ENCODE results near the gene BCL2L15. TPM values are rescaled to one million over a fixed set of nuclear protein-coding genes. Genes with fewer than 3 reads are reported as not detected.

Gene BCL2L15
- total and polyA plus RNA-seq, 10 of the 15 experiments (the other 5 are each of a cell fraction or from before 2014, with no cell fraction given): 0.42 to 1.2 (median 0.59) TPM

DNA sequence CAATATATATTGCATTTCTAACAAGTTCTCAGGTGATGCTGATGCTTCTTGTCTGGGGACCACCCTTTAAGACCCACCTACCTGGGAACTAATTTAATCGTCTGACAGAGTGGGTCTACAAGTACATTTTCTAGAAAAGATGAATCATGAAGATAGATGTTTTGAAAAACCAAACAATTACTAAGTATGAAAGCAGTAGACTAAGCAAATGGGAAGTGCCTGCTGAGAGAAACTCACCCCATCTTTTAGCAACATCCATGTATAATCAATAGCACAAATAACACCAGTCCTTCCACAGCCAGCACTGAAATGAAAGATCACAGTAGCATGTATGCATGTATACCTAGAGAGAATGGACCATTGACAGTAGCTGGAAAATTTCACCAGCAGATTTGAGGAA lies 33.1 kb downstream of the BCL2L15 start:
- no peak overlapping the region for H2AFZ ChIP-seq (ENCODE audit: control insufficient read depth, low read depth, low read length)
- TF ChIP-seq BACH1 (IDR thresholded peaks at IDR 0.05; ENCODE audit: borderline replicate concordance) (no peak), BHLHE40 (IDR thresholded peaks at IDR 0.05; ENCODE audit: borderline replicate concordance in 1 of 2, low read depth in 2 of 2, low read length in 1 of 2) (no peak), POLR2AphosphoS5 (IDR thresholded peaks at IDR 0.05; ENCODE audit: low read length) (no peak), RBBP5 (conservative IDR thresholded peaks at IDR 0.05) (no peak), ZNF24 (IDR thresholded peaks at IDR 0.05) (no peak), SREBF1 (IDR thresholded peaks at IDR 0.05; ENCODE audit: low read length) (no peak), PAX8 (IDR thresholded peaks at IDR 0.05) (no peak), KAT2A (conservative IDR thresholded peaks at IDR 0.05; ENCODE audit: control insufficient read depth, low read depth, low read length) (no peak), YBX1 (IDR thresholded peaks at IDR 0.05) (no peak), ETV6 (conservative IDR thresholded peaks at IDR 0.05 in 1 of 2, IDR thresholded peaks at IDR 0.05 in 1 of 2; ENCODE audit: borderline replicate concordance in 1 of 2, low read depth in 1 of 2) (no peak), BRCA1 (IDR thresholded peaks at IDR 0.05; ENCODE audit: low read depth, low read length) (no peak), MEF2B (IDR thresholded peaks at IDR 0.05; ENCODE audit: partially characterized antibody, poor library complexity, severe bottlenecking) (no peak), PML (IDR thresholded peaks at IDR 0.05; ENCODE audit: low read length) (no peak)
- TF ChIP-seq, protein P1, sequence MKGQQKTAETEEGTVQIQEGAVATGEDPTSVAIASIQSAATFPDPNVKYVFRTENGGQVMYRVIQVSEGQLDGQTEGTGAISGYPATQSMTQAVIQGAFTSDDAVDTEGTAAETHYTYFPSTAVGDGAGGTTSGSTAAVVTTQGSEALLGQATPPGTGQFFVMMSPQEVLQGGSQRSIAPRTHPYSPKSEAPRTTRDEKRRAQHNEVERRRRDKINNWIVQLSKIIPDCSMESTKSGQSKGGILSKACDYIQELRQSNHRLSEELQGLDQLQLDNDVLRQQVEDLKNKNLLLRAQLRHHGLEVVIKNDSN (IDR thresholded peaks at IDR 0.05; ENCODE audit: borderline replicate concordance, extremely low read length, insufficient read depth, low read depth, low read length): no peak
- TF ChIP-seq, protein P2, sequence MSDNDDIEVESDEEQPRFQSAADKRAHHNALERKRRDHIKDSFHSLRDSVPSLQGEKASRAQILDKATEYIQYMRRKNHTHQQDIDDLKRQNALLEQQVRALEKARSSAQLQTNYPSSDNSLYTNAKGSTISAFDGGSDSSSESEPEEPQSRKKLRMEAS (IDR thresholded peaks at IDR 0.05; ENCODE audit: low read depth, low read length): no peak
- TF ChIP-seq, protein P3, sequence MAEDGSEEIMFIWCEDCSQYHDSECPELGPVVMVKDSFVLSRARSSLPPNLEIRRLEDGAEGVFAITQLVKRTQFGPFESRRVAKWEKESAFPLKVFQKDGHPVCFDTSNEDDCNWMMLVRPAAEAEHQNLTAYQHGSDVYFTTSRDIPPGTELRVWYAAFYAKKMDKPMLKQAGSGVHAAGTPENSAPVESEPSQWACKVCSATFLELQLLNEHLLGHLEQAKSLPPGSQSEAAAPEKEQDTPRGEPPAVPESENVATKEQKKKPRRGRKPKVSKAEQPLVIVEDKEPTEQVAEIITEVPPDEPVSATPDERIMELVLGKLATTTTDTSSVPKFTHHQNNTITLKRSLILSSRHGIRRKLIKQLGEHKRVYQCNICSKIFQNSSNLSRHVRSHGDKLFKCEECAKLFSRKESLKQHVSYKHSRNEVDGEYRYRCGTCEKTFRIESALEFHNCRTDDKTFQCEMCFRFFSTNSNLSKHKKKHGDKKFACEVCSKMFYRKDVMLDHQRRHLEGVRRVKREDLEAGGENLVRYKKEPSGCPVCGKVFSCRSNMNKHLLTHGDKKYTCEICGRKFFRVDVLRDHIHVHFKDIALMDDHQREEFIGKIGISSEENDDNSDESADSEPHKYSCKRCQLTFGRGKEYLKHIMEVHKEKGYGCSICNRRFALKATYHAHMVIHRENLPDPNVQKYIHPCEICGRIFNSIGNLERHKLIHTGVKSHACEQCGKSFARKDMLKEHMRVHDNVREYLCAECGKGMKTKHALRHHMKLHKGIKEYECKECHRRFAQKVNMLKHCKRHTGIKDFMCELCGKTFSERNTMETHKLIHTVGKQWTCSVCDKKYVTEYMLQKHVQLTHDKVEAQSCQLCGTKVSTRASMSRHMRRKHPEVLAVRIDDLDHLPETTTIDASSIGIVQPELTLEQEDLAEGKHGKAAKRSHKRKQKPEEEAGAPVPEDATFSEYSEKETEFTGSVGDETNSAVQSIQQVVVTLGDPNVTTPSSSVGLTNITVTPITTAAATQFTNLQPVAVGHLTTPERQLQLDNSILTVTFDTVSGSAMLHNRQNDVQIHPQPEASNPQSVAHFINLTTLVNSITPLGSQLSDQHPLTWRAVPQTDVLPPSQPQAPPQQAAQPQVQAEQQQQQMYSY (CRISPR knock-in tag; IDR thresholded peaks at IDR 0.05): no peak
- TF ChIP-seq, protein P4, sequence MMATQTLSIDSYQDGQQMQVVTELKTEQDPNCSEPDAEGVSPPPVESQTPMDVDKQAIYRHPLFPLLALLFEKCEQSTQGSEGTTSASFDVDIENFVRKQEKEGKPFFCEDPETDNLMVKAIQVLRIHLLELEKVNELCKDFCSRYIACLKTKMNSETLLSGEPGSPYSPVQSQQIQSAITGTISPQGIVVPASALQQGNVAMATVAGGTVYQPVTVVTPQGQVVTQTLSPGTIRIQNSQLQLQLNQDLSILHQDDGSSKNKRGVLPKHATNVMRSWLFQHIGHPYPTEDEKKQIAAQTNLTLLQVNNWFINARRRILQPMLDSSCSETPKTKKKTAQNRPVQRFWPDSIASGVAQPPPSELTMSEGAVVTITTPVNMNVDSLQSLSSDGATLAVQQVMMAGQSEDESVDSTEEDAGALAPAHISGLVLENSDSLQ (IDR thresholded peaks at IDR 0.05): no peak
- TF ChIP-seq, protein P5, sequence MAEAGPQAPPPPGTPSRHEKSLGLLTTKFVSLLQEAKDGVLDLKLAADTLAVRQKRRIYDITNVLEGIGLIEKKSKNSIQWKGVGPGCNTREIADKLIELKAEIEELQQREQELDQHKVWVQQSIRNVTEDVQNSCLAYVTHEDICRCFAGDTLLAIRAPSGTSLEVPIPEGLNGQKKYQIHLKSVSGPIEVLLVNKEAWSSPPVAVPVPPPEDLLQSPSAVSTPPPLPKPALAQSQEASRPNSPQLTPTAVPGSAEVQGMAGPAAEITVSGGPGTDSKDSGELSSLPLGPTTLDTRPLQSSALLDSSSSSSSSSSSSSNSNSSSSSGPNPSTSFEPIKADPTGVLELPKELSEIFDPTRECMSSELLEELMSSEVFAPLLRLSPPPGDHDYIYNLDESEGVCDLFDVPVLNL (IDR thresholded peaks at IDR 0.05; ENCODE audit: low read depth, low read length): no peak
- no peaks in the 10 kb centered on the region for H3K9me3 ChIP-seq (replicated peaks; ENCODE audit: control insufficient read depth, insufficient read depth, low read length)
- ChIA-PET RAD21 (ENCODE audit: unreplicated experiment) (interaction anchor here (7.1 kb wide), 1 partner anchor 24 kb away, joined by 189 read pairs; no protein-coding TSS in a partner anchor), CTCF (interaction anchor here (0.7 kb wide), 1 partner anchor 22 kb away, joined by 3 read pairs; no protein-coding TSS in a partner anchor), SMC1A (ENCODE audit: uncharacterized antibody, unreplicated experiment) (interaction anchor here (0.5 to 17.4 kb wide), 2 partner anchors 25 to 27 kb away, joined by 3 to 396 read pairs; partner anchors contain the start of gene BCL2L15), POLR2A (no interaction called here)
- peaks cover 0 to 24% of the 10 kb centered on the region in 2 experiments; a peak in 2 of 4 replicates for H3K36me3 ChIP-seq (ENCODE audit: control insufficient read depth in 2 of 2, insufficient read depth in 2 of 2, low read length in 1 of 2)
- WGBS (ENCODE audit: insufficient coverage, insufficient replicate concordance, low lambda C conversion rate, missing lambda C conversion rate): 96% methylated on average over 1 of the region's 1 CpG
- no peak overlapping the region for H3K27ac ChIP-seq (ENCODE audit: control insufficient read depth, insufficient read depth)
- no TSS peak for BruUV-seq (replicated peaks)
- H4K20me1 ChIP-seq (ENCODE audit: control insufficient read depth, insufficient read depth): no peaks in the 10 kb centered on the region
- FAIRE-seq: no peak
- no peak for ATAC-seq
- no peak overlapping the region for H3K4me3 ChIP-seq
- in situ Hi-C loops (cut with MboI) (no loop called here), intact Hi-C loops (cut with micrococcal nuclease; ENCODE audit: unreplicated experiment) (no loop called here)
- no peak overlapping the region for H3K4me2 ChIP-seq (ENCODE audit: control insufficient read depth, insufficient read depth)
- H3K79me2 ChIP-seq (ENCODE audit: control insufficient read depth, insufficient read depth, low read length): no peaks in the 10 kb centered on the region; the same call in none of the 2 replicates
- H3K4me1 ChIP-seq (ENCODE audit: control insufficient read depth, insufficient read depth, low read length): peaks cover 21% of the 10 kb centered on the region
- H3K9ac ChIP-seq (ENCODE audit: control insufficient read depth, insufficient read depth, low read length): no peak overlapping the region
- DNase-seq (ENCODE audit: low read depth, low spot score): no peak
- no peaks in the 10 kb centered on the region for H3K27me3 ChIP-seq (replicated peaks in 1 of 2; ENCODE audit: control insufficient read depth in 2 of 2, insufficient read depth in 2 of 2, low read length in 1 of 2)

Measured in GM12878 (cell line).